Parathyroid adenoma (tissue), 2 donors: ENCODE data around the gene ASIC4.

ENCODE experiments used
- H2AFZ ChIP-seq: fragments of 300-600 bp; sonication (generic); one replicate; pipeline ENCODE4 v1.7.0; 2017; ENCODE audit warnings: antibody characterized with exemption, mild to moderate bottlenecking
- H3K27ac ChIP-seq: fragments of 300-600 bp; sonication (generic); one replicate; pipeline ENCODE4 v1.7.0; 2017
- H3K27me3 ChIP-seq: fragments of 300-600 bp; sonication (generic); one replicate; pipeline ENCODE4 v1.7.0; 2017; ENCODE audit warnings: low read length; ENCODE audit not compliant: control insufficient read depth, insufficient read depth
- H3K36me3 ChIP-seq: fragments of 300-600 bp; sonication (generic); one replicate; pipeline ENCODE4 v1.7.0; 2017; ENCODE audit warnings: low read length; ENCODE audit not compliant: control insufficient read depth, insufficient read depth
- H3K4me1 ChIP-seq: fragments of 300-600 bp; sonication (generic); one replicate; pipeline ENCODE4 v1.7.0; 2017; ENCODE audit warnings: control low read depth
- H3K4me2 ChIP-seq: fragments of 300-600 bp; sonication (generic); one replicate; pipeline ENCODE4 v1.7.0; 2017; ENCODE audit warnings: low read length
- H3K4me3 ChIP-seq: fragments of 300-600 bp; sonication (generic); one replicate; pipeline ENCODE4 v1.7.0; 2017; ENCODE audit warnings: low read depth, low read length
- H3K79me2 ChIP-seq: fragments of 300-600 bp; sonication (generic); one replicate; pipeline ENCODE4 v1.7.0; 2017; ENCODE audit warnings: control low read depth
- H3K9ac ChIP-seq: fragments of 300-600 bp; sonication (generic); one replicate; pipeline ENCODE4 v1.7.0; 2017; ENCODE audit warnings: mild to moderate bottlenecking
- H3K9me3 ChIP-seq: fragments of 300-600 bp; sonication (generic); one replicate; pipeline ENCODE4 v1.7.0; 2017; ENCODE audit warnings: low read length; ENCODE audit not compliant: control insufficient read depth
- CTCF ChIP-seq: fragments of 300-600 bp; sonication (generic); IDR thresholded peaks from one replicate; pipeline ENCODE4 v1.7.0; 2017; ENCODE audit warnings: antibody characterized with exemption, mild to moderate bottlenecking
- donor health status: primary hyperparathyroidism.

ASIC4 gene

GRCh38 chr2:219505585-219505984, 8.7 kb upstream of the ASIC4 start:
- H3K4me1 ChIP-seq: peaks cover 9% of the 10 kb centered on the region
- no peak overlapping the region for H2AFZ ChIP-seq
- H3K9me3 ChIP-seq: no peaks in the 10 kb centered on the region
- no peaks in the 10 kb centered on the region for H3K79me2 ChIP-seq
- H3K9ac ChIP-seq: no peak overlapping the region
- no peak overlapping the region for H3K4me3 ChIP-seq
- H3K36me3 ChIP-seq: no peaks in the 10 kb centered on the region
- TF ChIP-seq CTCF: no peak
- peaks cover 2% of the 10 kb centered on the region for H3K27me3 ChIP-seq
- no peak overlapping the region for H3K27ac ChIP-seq
- H3K4me2 ChIP-seq: no peak overlapping the region

- Histone ChIP-seq H3K79me2 (no peaks in the 10 kb centered on the region), H3K4me3 (no peak overlapping the region), H3K27ac (no peak overlapping the region), H3K4me2 (no peak overlapping the region), H3K9ac (no peak overlapping the region), H2AFZ (no peak overlapping the region), H3K4me1 (peaks cover 8% of the 10 kb centered on the region), H3K27me3 (peaks cover 6% of the 10 kb centered on the region), H3K9me3 (no peaks in the 10 kb centered on the region), H3K36me3 (no peaks in the 10 kb centered on the region)
- TF ChIP-seq CTCF: no peak
Measured at GRCh38 chr2:219506153-219506801, 8.0 kb upstream of the ASIC4 start.

GRCh38 chr2:219506802-219507526, 7.3 kb upstream of the ASIC4 start:
- Histone ChIP-seq H3K79me2 (no peaks in the 10 kb centered on the region), H3K27me3 (peaks cover 6% of the 10 kb centered on the region), H3K4me2 (no peak overlapping the region), H3K4me1 (peaks cover 8% of the 10 kb centered on the region), H2AFZ (no peak overlapping the region), H3K9me3 (no peaks in the 10 kb centered on the region), H3K9ac (no peak overlapping the region), H3K4me3 (no peak overlapping the region), H3K36me3 (no peaks in the 10 kb centered on the region), H3K27ac (no peak overlapping the region)
- no peak for TF ChIP-seq CTCF

GRCh38 chr2:219507581-219508443, 6.5 kb upstream of the ASIC4 start:
- H3K9me3 ChIP-seq: no peaks in the 10 kb centered on the region
- H3K9ac ChIP-seq: no peak overlapping the region
- no peak overlapping the region for H3K4me2 ChIP-seq
- TF ChIP-seq CTCF: no peak
- no peaks in the 10 kb centered on the region for H3K36me3 ChIP-seq
- H3K27ac ChIP-seq: no peak overlapping the region
- H3K79me2 ChIP-seq: no peaks in the 10 kb centered on the region
- H3K4me3 ChIP-seq: no peak overlapping the region
- H2AFZ ChIP-seq: no peak overlapping the region
- H3K27me3 ChIP-seq: peaks cover 6% of the 10 kb centered on the region
- peaks cover 8% of the 10 kb centered on the region for H3K4me1 ChIP-seq
